ENCODE data around the gene MTHFSD. TPM values are rescaled to one million over a fixed set of nuclear protein-coding genes. Genes with fewer than 3 reads are reported as not detected.

MTHFSD gene
- total RNA-seq, 1 experiment from 2014 or later, result 4.7 TPM

GRCh38 chr16:86540894-86541293 is 14.1 kb downstream of the MTHFSD start:
- Histone ChIP-seq H2BK15ac (ENCODE audit: low read depth, low read length) (no peak overlapping the region), H4K8ac (replicated peaks; ENCODE audit: insufficient read length, low read depth, low read length) (no peak overlapping the region), H2BK20ac (ENCODE audit: low read depth, low read length, poor library complexity, severe bottlenecking) (no peak overlapping the region), H3K27me3 (ENCODE audit: insufficient read depth, low read length) (no peaks in the 10 kb centered on the region), H2AK5ac (ENCODE audit: insufficient read length, low read length) (no peak overlapping the region), H3K79me2 (ENCODE audit: insufficient read depth, low read length) (no peaks in the 10 kb centered on the region), H3K9me3 (ENCODE audit: control insufficient read depth, low read depth, low read length) (no peaks in the 10 kb centered on the region), H3K23me2 (ENCODE audit: insufficient read length, low read depth, low read length, poor library complexity, severe bottlenecking) (no peaks in the 10 kb centered on the region), H2AFZ (ENCODE audit: low read length) (no peak overlapping the region), H4K5ac (ENCODE audit: insufficient read length, low read depth, low read length) (no peak overlapping the region), H2BK12ac (ENCODE audit: insufficient read length, low read depth, low read length) (no peak overlapping the region), H3K18ac (ENCODE audit: insufficient read length, low read depth, low read length) (no peak overlapping the region), H3K4ac (ENCODE audit: low read depth, low read length) (no peak overlapping the region), H3K9ac (ENCODE audit: extremely low read depth, insufficient read length, low read length) (no peak overlapping the region), H3K56ac (ENCODE audit: insufficient read length, low read depth, low read length) (no peak overlapping the region), H3T11ph (ENCODE audit: low read length) (no peak overlapping the region), H4K91ac (ENCODE audit: insufficient read length, low read depth, low read length) (no peak overlapping the region), H3K4me1 (ENCODE audit: insufficient read depth, low read length) (no peaks in the 10 kb centered on the region), H4K20me1 (ENCODE audit: control insufficient read depth, insufficient read depth, insufficient read length) (no peaks in the 10 kb centered on the region), H3K27ac (ENCODE audit: insufficient read length, low read depth, low read length) (no peak overlapping the region), H2BK5ac (ENCODE audit: insufficient read length, low read length) (no peak overlapping the region), H3K4me2 (ENCODE audit: insufficient read depth, insufficient read length, low read length) (no peak overlapping the region), H3K14ac (ENCODE audit: insufficient read depth, low read length) (no peak overlapping the region), H3K79me1 (ENCODE audit: insufficient read depth, low read depth, low read length, poor library complexity, severe bottlenecking) (no peaks in the 10 kb centered on the region), H3K23ac (ENCODE audit: insufficient read length, low read depth, low read length) (no peak overlapping the region), H2BK120ac (ENCODE audit: low read depth, low read length, poor library complexity, severe bottlenecking) (no peak overlapping the region)
- no peak for TF ChIP-seq CTCF (conservative IDR thresholded peaks at IDR 0.05)
- Mint-ChIP-seq H3K9me3 (no peaks in the 10 kb centered on the region), H3K27ac (no peak overlapping the region), H3K36me3 (ENCODE audit: insufficient read depth in 1 of 3, low read depth in 3 of 3) (no peaks in the 10 kb centered on the region; a peak in 2 of 7 replicates), H3K4me1 (0 out of 4 replicates have a peak, but pooled peaks cover 0 to 3% of the 10 kb centered on the region in 2 experiments), H3K4me3 (no peak overlapping the region), H3K27me3 (ENCODE audit: low read depth) (peaks cover 9% of the 10 kb centered on the region)
- no CpG with 5 or more reads among the region's 6 CpGs for WGBS (ENCODE audit: extremely low coverage, insufficient read length, low lambda C conversion rate)
- no peak for DNase-seq
